ENCODE data around the gene DEPDC1. TPM values are rescaled to one million over a fixed set of nuclear protein-coding genes. Genes with fewer than 3 reads are reported as not detected.

The DEPDC1 gene
- total and polyA plus RNA-seq, 2 donors (not counting 1 experiment from before 2014, with no cell fraction given), result 0.03 to 0.07 TPM

DNA sequence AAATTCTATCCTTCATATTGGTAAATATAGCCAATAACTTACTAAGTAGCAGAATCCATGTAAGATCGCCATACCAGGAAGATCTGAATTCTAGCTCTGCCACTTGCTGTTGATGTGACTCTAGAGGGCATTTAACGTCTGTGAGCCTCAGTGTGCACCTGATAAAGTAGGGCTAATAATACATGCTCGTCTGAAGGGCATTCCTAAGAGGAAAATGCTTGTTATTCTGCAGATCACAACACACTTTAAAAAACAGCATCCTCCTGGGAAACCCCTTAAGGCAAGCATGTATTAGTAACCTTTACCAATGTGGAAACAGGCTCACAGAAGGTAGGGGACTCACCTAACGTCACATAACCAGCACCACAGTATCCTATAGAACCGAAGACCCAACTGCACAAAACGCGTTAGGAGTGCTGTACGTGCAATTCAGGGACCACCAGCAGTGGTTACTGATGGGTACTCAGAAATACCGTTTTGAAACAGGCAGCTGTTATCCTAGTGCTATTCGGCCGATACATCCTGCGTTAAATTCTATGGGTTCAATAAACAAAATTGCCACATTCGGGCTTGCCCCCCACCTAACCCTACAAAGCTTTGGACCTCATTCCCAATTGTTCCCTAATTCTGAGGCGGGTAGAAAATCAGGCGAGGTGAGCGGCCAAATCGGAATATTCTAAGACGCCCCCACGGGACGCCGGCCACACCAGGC is 758 bp downstream of the DEPDC1 start:
- Histone ChIP-seq H3K4me3 (ENCODE audit: control extremely low read depth in 1 of 5, extremely low read depth in 1 of 5, insufficient read depth in 1 of 5, low read depth in 2 of 5, low read length in 4 of 5) (peak overlapping the region; percentile 52 to 69 (median 68)), H3K9me3 (ENCODE audit: control extremely low read depth in 1 of 3, control insufficient read depth in 2 of 3, insufficient read depth in 1 of 3, low read length in 2 of 3) (no peaks in the 10 kb centered on the region), H3K79me2 (ENCODE audit: control insufficient read depth, insufficient read depth, low read length) (no peaks in the 10 kb centered on the region), H3K9ac (ENCODE audit: low read length) (peak overlapping the region; percentile 78), H3K4me2 (replicated peaks; ENCODE audit: low read depth, low read length, poor library complexity, severe bottlenecking) (peak overlapping the region; percentile 83), H3K27me3 (replicated peaks in 1 of 4; ENCODE audit: control extremely low read depth in 1 of 4, control insufficient read depth in 3 of 4, insufficient read depth in 4 of 4, low read length in 3 of 4) (peaks cover 0 to 15% (median 3%) of the 10 kb centered on the region in 4 experiments), H2AFZ (ENCODE audit: insufficient read depth, low read depth, low read length, poor library complexity, severe bottlenecking) (peak overlapping the region; percentile 80), H3K4me1 (ENCODE audit: control insufficient read depth in 2 of 2, insufficient read depth in 2 of 2, low read length in 2 of 2) (peaks cover 16 to 17% of the 10 kb centered on the region in 2 donors), H3K27ac (ENCODE audit: low read length in 2 of 2) (peak overlapping the region in 1 of 2 donors; percentile 46), H4K20me1 (ENCODE audit: control insufficient read depth, insufficient read depth, low read length, poor library complexity, severe bottlenecking) (no peaks in the 10 kb centered on the region), H3K36me3 (replicated peaks in 1 of 2; ENCODE audit: control extremely low read depth in 1 of 2, control insufficient read depth in 1 of 2, extremely low read depth in 1 of 2, insufficient read depth in 2 of 2, low read length in 1 of 2) (no peaks in the 10 kb centered on the region)
- peaks cover 21% of the 10 kb centered on the region for H3K4me1 Mint-ChIP-seq
- H3K27me3 Mint-ChIP-seq, result peaks cover 24% of the 10 kb centered on the region
- no peaks in the 10 kb centered on the region for H3K9me3 Mint-ChIP-seq (ENCODE audit: insufficient read depth)
- peak; percentile 16 for DNase-seq
- peak overlapping the region; percentile 88 for H3K4me3 Mint-ChIP-seq
- no peak overlapping the region for H3K27ac Mint-ChIP-seq
- intact Hi-C loops (cut with micrococcal nuclease), result no loop called here
- TF ChIP-seq EZH2 (IDR thresholded peaks at IDR 0.05; ENCODE audit: borderline replicate concordance, insufficient read depth, low read depth, low read length, poor library complexity, severe bottlenecking), result no peak
- TF ChIP-seq CTCF (IDR thresholded peaks at IDR 0.05), result no peak
- POLR2A ChIA-PET, result no interaction called here
- WGBS (ENCODE audit: insufficient coverage), result 6% methylated on average over 17 of the region's 21 CpGs
- CTCF ChIA-PET, result no interaction called here
- no peak for ATAC-seq (ENCODE audit: low read depth)

DNA sequence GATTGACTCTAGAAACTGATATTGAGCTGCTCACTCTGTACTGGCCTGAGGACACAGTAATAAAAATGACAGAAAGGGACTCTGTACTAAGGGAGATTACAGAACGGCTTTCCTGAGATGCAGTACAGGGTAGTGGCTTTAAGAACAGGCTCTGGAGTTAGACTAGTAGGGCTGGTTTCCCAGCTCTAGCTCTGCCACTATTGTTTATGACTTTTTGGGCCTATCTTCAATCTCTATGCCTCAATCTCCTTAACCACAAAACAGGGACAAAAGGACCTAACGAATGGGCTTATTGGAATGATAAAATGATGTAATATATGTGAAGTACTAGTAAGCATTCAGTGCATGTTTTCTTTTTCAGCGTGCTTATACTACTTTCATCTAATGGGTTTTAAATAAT is 1.4 kb downstream of the DEPDC1 start:
- Histone ChIP-seq H3K36me3 (replicated peaks in 1 of 2; ENCODE audit: control extremely low read depth in 1 of 2, control insufficient read depth in 1 of 2, extremely low read depth in 1 of 2, insufficient read depth in 2 of 2, low read length in 1 of 2) (no peaks in the 10 kb centered on the region), H2AFZ (ENCODE audit: insufficient read depth, low read depth, low read length, poor library complexity, severe bottlenecking) (peak overlapping the region; percentile 80), H3K9ac (ENCODE audit: low read length) (peak overlapping the region; percentile 78), H4K20me1 (ENCODE audit: control insufficient read depth, insufficient read depth, low read length, poor library complexity, severe bottlenecking) (no peaks in the 10 kb centered on the region), H3K9me3 (ENCODE audit: control extremely low read depth in 1 of 3, control insufficient read depth in 2 of 3, insufficient read depth in 1 of 3, low read length in 2 of 3) (no peaks in the 10 kb centered on the region), H3K79me2 (ENCODE audit: control insufficient read depth, insufficient read depth, low read length) (no peaks in the 10 kb centered on the region), H3K27ac (ENCODE audit: low read length in 2 of 2) (no peak overlapping the region), H3K27me3 (replicated peaks in 1 of 4; ENCODE audit: control extremely low read depth in 1 of 4, control insufficient read depth in 3 of 4, insufficient read depth in 4 of 4, low read length in 3 of 4) (peaks cover 0 to 15% (median 3%) of the 10 kb centered on the region in 4 experiments), H3K4me2 (replicated peaks; ENCODE audit: low read depth, low read length, poor library complexity, severe bottlenecking) (peak overlapping the region; percentile 83), H3K4me1 (ENCODE audit: control insufficient read depth in 2 of 2, insufficient read depth in 2 of 2, low read length in 2 of 2) (peaks cover 16 to 17% of the 10 kb centered on the region in 2 donors), H3K4me3 (ENCODE audit: control extremely low read depth in 1 of 5, extremely low read depth in 1 of 5, insufficient read depth in 1 of 5, low read depth in 2 of 5, low read length in 4 of 5) (no peak overlapping the region)
- intact Hi-C loops (cut with micrococcal nuclease), result no loop called here
- 100% methylated on average over 1 of the region's 3 CpGs for WGBS (ENCODE audit: insufficient coverage)
- ChIA-PET CTCF (no interaction called here), POLR2A (no interaction called here)
- no peak for TF ChIP-seq CTCF (IDR thresholded peaks at IDR 0.05)
- Mint-ChIP-seq H3K27me3 (peaks cover 24% of the 10 kb centered on the region), H3K27ac (no peak overlapping the region), H3K9me3 (ENCODE audit: insufficient read depth) (no peaks in the 10 kb centered on the region), H3K4me1 (peaks cover 21% of the 10 kb centered on the region), H3K4me3 (peak overlapping the region; percentile 88)
- no peak for ATAC-seq (ENCODE audit: low read depth)
- DNase-seq, result no peak
